Stomach smooth muscle (tissue), 2 donors: Measurements from ENCODE around the gene ARHGEF12.

Experiments
- H3K27ac ChIP-seq: one replicate; pipeline ENCODE4 v1.7.0; 2013; ENCODE audit warnings: mild to moderate bottlenecking, low read length, inconsistent platforms
- H3K27me3 ChIP-seq, 2 donors: one replicate each; pipeline ENCODE4 v1.7.0; 2013; ENCODE audit warnings: low read length in 2 of 2; ENCODE audit not compliant: insufficient read depth in 2 of 2, control insufficient read depth in 1 of 2
- H3K36me3 ChIP-seq, 2 donors: one replicate each; pipeline ENCODE4 v1.7.0; 2013; ENCODE audit warnings: low read length in 2 of 2; ENCODE audit not compliant: control insufficient read depth in 2 of 2, insufficient read depth in 2 of 2
- H3K4me1 ChIP-seq: one replicate; pipeline ENCODE4 v1.7.0; 2013; ENCODE audit warnings: low read length; ENCODE audit not compliant: control insufficient read depth, insufficient read depth
- H3K4me3 ChIP-seq, 2 donors: one replicate each; pipeline ENCODE4 v1.7.0; 2013; ENCODE audit warnings: low read length in 2 of 2
- H3K9ac ChIP-seq, 2 donors: one replicate each; pipeline ENCODE4 v1.7.0; 2013; ENCODE audit warnings: low read length in 2 of 2, mild to moderate bottlenecking in 1 of 2
- H3K9me3 ChIP-seq, 2 donors: one replicate each; pipeline ENCODE4 v1.7.0; 2013; ENCODE audit warnings: low read length in 2 of 2; ENCODE audit not compliant: control insufficient read depth in 2 of 2
- donor health status: healthy.
- donor health status: Pancreatic carcinoma.

ARHGEF12 gene

DNA sequence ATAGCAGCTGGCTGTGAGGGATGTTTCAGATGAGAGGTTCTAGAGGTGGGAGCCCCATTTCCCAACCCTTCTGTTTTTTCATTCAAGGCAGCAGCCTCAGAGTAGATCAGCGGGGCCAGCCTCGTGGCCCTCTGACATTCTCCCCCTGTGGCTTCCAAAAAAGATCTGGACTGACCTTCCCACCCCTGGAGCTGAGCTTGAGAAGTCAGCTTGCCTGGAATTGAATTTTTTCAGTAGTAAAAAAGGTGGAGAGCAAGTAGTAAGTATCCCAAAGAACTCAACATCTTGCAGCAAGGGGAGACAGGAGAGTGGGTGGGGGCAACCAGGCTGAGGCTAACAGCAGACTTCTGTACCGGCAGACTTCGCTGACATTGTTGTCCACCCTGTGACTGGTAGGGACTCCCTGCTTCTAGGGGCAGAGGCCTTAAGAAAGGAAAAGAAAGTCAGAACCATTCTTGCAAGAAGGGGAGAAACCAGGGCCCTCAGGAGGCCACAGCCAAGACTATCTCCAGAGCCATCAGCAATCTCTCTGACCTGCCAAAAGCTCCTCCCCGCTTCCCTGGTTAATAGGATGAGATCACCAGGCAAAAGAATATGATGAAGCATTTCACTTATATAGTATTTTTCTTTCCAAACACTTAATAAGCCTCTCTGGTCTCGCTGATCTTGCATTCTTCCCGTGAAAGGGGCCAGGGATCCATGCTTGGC is 173.3 kb downstream of the ARHGEF12 start:
- Histone ChIP-seq H3K36me3 (no peaks in the 10 kb centered on the region), H3K4me3 (no peak overlapping the region), H3K4me1 (no peaks in the 10 kb centered on the region), H3K9me3 (no peaks in the 10 kb centered on the region), H3K27me3 (peaks cover 8 to 16% of the 10 kb centered on the region in 2 donors), H3K27ac (no peak overlapping the region), H3K9ac (no peak overlapping the region)

DNA sequence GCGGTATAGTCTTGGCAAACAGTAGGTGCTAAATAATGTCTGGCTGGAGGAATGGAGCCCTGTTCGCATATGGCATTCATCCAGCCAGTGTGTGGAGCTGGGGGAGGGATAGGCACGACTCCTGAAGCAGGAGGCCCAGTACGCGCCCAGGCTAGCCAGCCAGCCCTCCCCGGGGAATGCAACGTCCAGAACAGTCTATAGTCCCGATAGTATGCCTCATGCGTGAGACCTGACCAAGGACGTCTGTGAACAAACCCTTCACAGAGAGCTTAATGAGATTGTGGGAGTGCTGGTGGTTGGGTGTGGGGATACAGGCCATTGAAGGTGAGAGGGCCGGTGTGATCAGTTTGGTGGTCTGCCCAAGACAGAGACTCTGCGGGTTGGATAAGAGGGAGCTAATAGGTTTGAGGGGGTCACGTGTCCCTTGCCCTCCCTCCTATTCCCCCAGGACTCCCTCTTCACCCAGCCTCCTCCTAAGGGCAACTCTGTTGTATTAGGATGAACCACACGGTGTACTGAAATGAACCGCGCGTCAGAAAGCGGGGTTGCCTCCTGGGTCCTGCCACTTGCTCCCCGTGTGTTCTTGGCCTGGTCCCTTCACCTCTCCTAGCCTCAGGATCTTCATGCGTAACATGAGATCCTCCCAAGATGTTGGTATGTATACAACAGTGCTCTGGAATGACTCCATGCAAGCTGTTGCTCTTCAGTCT is 174.3 kb downstream of the ARHGEF12 start:
- H3K4me3 ChIP-seq = peak overlapping the region in 1 of 2 donors; percentile 64
- H3K27ac ChIP-seq = no peak overlapping the region
- no peaks in the 10 kb centered on the region for H3K4me1 ChIP-seq
- H3K36me3 ChIP-seq = no peaks in the 10 kb centered on the region
- H3K9ac ChIP-seq = no peak overlapping the region
- H3K9me3 ChIP-seq = no peaks in the 10 kb centered on the region
- peaks cover 10 to 16% of the 10 kb centered on the region in 2 donors for H3K27me3 ChIP-seq

DNA sequence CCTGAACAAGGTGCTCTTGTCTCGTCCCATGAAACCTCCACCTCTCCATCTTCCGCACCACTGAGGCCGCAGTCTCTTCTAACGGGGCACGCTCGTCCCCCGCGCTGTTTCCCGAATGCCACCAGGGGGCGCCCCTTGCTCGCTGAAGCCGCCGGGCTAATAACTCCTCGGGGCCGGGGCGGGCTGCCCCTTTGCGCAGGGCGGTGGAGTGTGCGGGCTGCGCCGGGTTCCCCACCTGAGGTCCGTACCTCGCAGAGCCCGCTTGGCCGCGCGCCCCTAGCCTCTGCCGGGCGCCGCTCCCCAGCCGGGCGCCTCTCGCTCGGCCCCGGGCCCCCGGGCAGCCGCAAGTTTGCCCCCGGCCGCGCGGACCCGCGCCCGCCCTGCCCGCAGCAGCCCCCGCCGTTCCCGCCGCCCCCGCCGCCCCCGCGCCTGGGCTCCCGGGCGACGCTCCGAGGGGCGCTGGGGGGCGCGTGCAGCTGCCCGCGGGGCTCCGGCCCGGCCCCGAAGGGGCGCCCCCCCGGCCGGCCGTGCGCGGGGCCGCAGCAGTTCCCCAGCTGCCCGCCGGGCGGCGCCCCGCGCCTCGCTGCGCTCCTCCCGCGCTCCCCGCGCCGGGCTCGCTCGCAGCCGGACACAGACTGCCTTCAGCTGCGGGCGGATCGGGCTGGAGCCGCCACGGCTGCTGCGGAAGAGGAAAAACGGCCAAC is 175.1 kb downstream of the ARHGEF12 start, which contains the start of gene GRIK4:
Gene GRIK4, plus strand, starts transcription at position 633 of the 704 bp plus-strand sequence. CDS start 148,571 bp downstream, outside the sequence.
- H3K9ac ChIP-seq = no peak within 1 kb of the TSS
- H3K27ac ChIP-seq = no peak within 1 kb of the TSS
- H3K4me3 ChIP-seq = peak within 1 kb of the TSS in 1 of 2 donors; percentile 64
- H3K9me3 ChIP-seq = no peaks in the 10 kb centered on the region
- no peaks in the 10 kb centered on the region for H3K36me3 ChIP-seq
- H3K4me1 ChIP-seq = no peaks in the 10 kb centered on the region
- peaks cover 10 to 16% of the 10 kb centered on the region in 2 donors for H3K27me3 ChIP-seq

DNA sequence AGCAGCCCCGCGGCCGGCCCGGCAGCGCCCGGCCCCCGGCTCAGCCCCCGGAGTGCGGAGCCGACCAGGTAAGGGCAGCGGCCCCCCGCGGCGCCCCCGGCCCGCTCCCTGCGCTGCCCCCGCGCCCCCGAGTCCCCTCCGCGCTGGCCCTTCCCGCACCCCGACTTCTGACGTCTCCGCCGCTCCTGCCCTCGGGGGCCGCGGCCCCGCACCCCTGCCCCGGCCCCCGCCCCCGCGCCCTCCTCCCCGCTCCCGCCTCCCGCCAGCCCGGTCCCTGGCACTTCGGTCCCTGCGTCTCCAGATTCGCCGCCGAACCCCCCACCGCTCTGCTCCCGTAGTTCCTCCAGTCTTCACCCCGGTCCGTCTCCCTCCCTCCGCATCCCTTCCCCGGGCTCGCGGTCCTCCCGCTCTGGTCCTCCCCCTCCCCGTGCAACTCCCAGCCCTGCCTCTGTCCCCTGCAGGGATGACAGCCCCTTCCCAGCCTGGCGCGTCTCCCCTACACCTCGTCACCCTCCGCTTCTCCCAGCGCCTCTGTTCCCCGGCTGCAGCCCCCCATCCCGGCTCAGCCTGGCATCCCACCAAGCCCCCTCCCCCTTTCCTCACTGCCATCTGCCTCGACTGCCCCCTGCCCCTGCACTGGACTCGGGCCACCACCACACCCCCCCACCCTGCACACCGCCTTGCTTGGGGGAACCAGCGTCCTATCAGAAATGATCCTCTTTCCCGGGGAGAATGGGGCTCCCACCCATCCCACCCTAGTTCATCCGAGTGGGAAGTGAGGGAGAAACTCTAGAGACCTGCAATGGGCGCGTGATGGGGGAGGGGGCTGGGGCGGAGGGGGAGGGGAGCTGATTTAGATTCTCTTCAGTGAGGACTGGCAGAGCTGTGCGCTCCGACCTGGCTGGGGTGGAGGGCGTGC is 175.9 kb downstream of the ARHGEF12 start:
- H3K27me3 ChIP-seq = peaks cover 7 to 16% of the 10 kb centered on the region in 2 donors
- H3K9ac ChIP-seq = no peak overlapping the region

DNA sequence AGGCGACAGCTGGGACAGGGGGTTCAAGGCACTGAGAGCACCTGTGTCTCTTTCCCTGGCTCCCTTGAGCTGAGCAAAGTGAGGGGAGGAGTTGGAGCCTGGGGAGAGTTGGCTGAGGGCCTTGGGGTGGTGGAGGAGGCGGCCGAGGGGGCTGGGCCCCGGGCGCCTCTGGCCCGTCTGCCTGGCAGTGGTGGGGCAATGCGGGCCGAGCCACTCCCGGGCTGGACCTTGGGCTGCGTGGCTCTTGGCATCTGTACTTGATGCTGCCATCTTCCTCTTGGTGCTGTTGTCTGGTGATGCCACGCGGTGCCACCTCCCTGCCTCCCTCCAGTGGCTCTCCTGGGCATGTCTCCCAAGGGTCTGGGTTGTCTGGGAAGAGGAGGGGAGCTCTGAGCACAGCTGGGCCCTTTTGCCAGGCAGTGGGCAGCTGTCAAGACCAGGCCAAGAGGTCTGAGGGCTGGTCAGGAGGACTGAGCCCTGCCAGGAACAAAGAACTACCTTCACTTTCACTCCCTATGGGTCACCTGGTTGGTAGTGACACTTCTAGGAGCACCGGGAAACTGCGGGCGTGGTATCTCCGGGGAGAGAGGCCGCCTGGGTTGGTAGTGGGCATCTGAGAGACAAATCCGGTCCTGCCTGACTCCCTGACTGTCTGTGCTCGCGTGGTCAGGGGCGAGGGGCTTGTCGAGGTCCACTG is 176.7 kb downstream of the ARHGEF12 start:
- H3K9me3 ChIP-seq = no peaks in the 10 kb centered on the region
- H3K27ac ChIP-seq = no peak overlapping the region
- H3K4me3 ChIP-seq = no peak overlapping the region
- no peaks in the 10 kb centered on the region for H3K36me3 ChIP-seq
- peaks cover 7 to 16% of the 10 kb centered on the region in 2 donors for H3K27me3 ChIP-seq
- H3K9ac ChIP-seq = no peak overlapping the region
- no peaks in the 10 kb centered on the region for H3K4me1 ChIP-seq

More for the DNA sequence above, 175.9 kb downstream of the ARHGEF12 start:
- no peaks in the 10 kb centered on the region for H3K4me1 ChIP-seq
- peak overlapping the region in 1 of 2 donors; percentile 54 for H3K4me3 ChIP-seq
- no peak overlapping the region for H3K27ac ChIP-seq
- no peaks in the 10 kb centered on the region for H3K36me3 ChIP-seq
- H3K9me3 ChIP-seq = no peaks in the 10 kb centered on the region

DNA sequence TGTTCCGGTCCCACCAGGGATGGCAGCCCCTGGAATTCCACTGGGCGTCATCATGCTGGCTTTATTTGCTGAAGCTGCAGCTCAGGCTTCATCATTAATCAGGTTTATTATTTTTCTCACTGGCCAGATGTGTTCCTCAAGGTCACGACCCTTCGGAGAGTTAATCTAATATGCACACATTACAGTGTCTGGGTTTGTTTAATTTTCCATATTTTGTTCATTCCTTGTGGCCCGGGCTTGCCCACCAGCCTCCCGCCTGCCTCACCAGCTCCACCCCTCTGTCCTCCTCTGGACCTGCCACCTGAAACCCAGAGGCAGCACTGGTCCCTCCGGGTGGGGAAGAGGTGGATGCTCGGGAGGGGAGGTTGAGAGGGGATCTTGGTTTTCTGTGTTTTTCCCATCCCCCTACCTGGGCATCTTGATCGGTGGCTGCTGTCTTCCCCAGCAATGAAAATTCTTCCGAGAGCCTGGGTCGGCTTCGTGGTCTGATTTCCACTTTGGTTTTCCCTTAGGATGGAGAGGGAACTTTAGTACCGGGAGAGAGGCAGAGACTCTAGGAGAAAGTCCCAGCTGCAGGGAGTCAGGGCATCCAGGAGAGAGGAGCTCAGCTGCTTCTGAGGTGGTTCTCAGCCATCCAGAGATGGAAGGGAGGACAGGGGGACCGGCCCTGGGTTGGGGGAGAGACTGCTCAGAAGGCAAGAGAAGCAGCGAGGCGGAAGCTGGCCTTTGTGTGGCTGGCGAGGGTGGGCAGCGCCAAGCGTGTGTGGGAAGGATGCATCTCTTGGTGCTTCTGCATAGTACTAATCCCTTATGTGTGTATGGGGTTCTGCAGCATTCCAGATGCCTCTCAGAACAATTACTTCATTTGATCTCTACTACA is 177.5 kb downstream of the ARHGEF12 start:
- no peak overlapping the region for H3K4me3 ChIP-seq
- H3K27ac ChIP-seq = no peak overlapping the region
- no peaks in the 10 kb centered on the region for H3K4me1 ChIP-seq
- no peaks in the 10 kb centered on the region for H3K36me3 ChIP-seq
- H3K9me3 ChIP-seq = no peaks in the 10 kb centered on the region
- peaks cover 7 to 12% of the 10 kb centered on the region in 2 donors for H3K27me3 ChIP-seq
- H3K9ac ChIP-seq = no peak overlapping the region

DNA sequence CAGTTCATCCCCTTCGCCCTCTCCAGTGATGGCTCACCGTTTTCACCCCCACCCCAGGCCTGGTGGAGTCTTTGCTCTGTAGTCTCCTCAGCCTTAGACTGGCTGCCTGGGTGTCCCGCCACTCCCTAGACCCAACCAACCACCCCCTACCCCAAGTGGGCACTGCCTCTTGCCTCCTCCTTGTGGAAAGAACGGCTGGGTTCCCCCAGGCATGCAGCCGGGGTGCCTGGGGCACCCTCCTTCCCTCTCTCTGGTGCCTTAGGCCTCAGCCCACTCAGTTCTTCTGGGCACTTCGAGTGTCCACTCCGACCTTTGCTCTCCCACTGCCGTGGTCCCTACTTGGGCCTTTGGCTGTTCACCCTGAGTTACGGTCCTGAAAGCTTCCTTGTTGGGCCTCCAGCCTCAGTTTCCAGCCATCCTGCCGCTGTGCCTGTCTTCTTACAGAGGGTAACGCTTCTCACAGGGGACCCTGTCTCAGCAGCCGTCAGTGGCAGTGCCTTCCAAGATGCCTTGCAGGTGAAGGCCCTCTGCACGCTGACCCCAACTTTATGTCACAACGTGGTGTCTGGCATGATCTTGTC is 178.4 kb downstream of the ARHGEF12 start:
- H3K27ac ChIP-seq = no peak overlapping the region
- H3K36me3 ChIP-seq = no peaks in the 10 kb centered on the region
- peaks cover 7% of the 10 kb centered on the region in 2 donors for H3K27me3 ChIP-seq
- no peaks in the 10 kb centered on the region for H3K9me3 ChIP-seq
- no peak overlapping the region for H3K4me3 ChIP-seq
- H3K9ac ChIP-seq = no peak overlapping the region
- no peaks in the 10 kb centered on the region for H3K4me1 ChIP-seq

DNA sequence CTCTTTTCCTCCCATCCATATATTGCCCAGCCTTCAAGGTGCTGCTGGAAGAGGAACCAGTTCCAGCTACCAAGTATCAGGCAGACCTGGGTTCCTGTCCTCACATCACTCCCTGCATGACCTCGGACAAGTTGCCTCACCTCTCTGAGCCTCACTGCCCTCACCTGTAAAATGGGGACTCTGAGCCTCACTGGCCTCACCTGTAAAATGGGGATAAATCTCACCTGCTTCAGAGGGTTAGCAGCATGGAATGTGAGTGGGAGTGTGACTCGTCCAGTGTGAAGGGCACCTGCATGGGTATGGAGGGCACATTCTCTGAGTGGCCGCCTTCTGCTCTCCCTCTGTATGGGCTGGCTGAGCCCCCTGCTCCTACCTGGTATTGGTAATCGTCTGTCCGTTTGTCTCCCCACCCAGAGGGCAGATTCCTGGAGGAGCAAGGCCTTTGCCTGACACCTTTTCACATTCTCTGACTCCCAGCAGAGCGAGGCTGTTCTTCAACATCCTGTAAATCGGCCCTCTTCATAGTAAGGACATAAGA is 179.0 kb downstream of the ARHGEF12 start:
- Histone ChIP-seq H3K27me3 (peaks cover 4 to 5% of the 10 kb centered on the region in 2 donors), H3K27ac (no peak overlapping the region), H3K9ac (no peak overlapping the region), H3K36me3 (no peaks in the 10 kb centered on the region), H3K4me3 (no peak overlapping the region), H3K4me1 (no peaks in the 10 kb centered on the region), H3K9me3 (no peaks in the 10 kb centered on the region)
